ENCODE data around the gene DTYMK.

Gene DTYMK

GRCh38 chr2:241728000-241728399 is 41.4 kb upstream of the DTYMK start:
- Histone ChIP-seq H3K4me3 (ENCODE audit: low read depth in 1 of 5, low read length in 5 of 5) (no peak overlapping the region), H3K27ac (ENCODE audit: low read depth, low read length) (no peak overlapping the region)

GRCh38 chr2:241726459-241726858 is 39.8 kb upstream of the DTYMK start:
- H3K9ac ChIP-seq (ENCODE audit: low read length in 5 of 5), result no peak overlapping the region
- peaks cover 0 to 12% (median 10%) of the 10 kb centered on the region in 5 donors for H3K4me1 ChIP-seq (ENCODE audit: control insufficient read depth in 5 of 5, insufficient read depth in 5 of 5, low read length in 5 of 5)
- no peaks in the 10 kb centered on the region for H3K9me3 ChIP-seq (ENCODE audit: control insufficient read depth in 5 of 5, low read length in 5 of 5)
- no peak overlapping the region for H3K27ac ChIP-seq (ENCODE audit: low read depth, low read length)
- H3K36me3 ChIP-seq (ENCODE audit: control insufficient read depth in 5 of 5, insufficient read depth in 5 of 5, low read length in 5 of 5), result peaks cover 0 to 46% (median 29%) of the 10 kb centered on the region in 5 donors
- H3K27me3 ChIP-seq (ENCODE audit: control insufficient read depth in 5 of 5, insufficient read depth in 4 of 5, low read length in 5 of 5), result no peaks in the 10 kb centered on the region
- no peak overlapping the region for H3K4me3 ChIP-seq (ENCODE audit: low read depth in 1 of 5, low read length in 5 of 5)

More at GRCh38 chr2:241728000-241728399, 41.4 kb upstream of the DTYMK start:
- peaks cover 0 to 12% (median 10%) of the 10 kb centered on the region in 5 donors for H3K4me1 ChIP-seq (ENCODE audit: control insufficient read depth in 5 of 5, insufficient read depth in 5 of 5, low read length in 5 of 5)
- H3K9ac ChIP-seq (ENCODE audit: low read length in 5 of 5), result no peak overlapping the region
- no peaks in the 10 kb centered on the region for H3K27me3 ChIP-seq (ENCODE audit: control insufficient read depth in 5 of 5, insufficient read depth in 4 of 5, low read length in 5 of 5)
- peaks cover 0 to 30% (median 19%) of the 10 kb centered on the region in 5 donors for H3K36me3 ChIP-seq (ENCODE audit: control insufficient read depth in 5 of 5, insufficient read depth in 5 of 5, low read length in 5 of 5)
- H3K9me3 ChIP-seq (ENCODE audit: control insufficient read depth in 5 of 5, low read length in 5 of 5), result no peaks in the 10 kb centered on the region

- no peak overlapping the region for H3K4me3 ChIP-seq (ENCODE audit: low read depth in 1 of 5, low read length in 5 of 5)
- no peaks in the 10 kb centered on the region for H3K27me3 ChIP-seq (ENCODE audit: control insufficient read depth in 5 of 5, insufficient read depth in 4 of 5, low read length in 5 of 5)
- H3K36me3 ChIP-seq (ENCODE audit: control insufficient read depth in 5 of 5, insufficient read depth in 5 of 5, low read length in 5 of 5), result peaks cover 0 to 58% (median 41%) of the 10 kb centered on the region in 5 donors
- H3K27ac ChIP-seq (ENCODE audit: low read depth, low read length), result no peak overlapping the region
- H3K4me1 ChIP-seq (ENCODE audit: control insufficient read depth in 5 of 5, insufficient read depth in 5 of 5, low read length in 5 of 5), result peaks cover 0 to 12% (median 10%) of the 10 kb centered on the region in 5 donors
- H3K9me3 ChIP-seq (ENCODE audit: control insufficient read depth in 5 of 5, low read length in 5 of 5), result no peaks in the 10 kb centered on the region
- no peak overlapping the region for H3K9ac ChIP-seq (ENCODE audit: low read length in 5 of 5)
These were observed 38.6 kb upstream of the DTYMK start for GRCh38 chr2:241724975-241725870.

GRCh38 chr2:241724259-241724974 is 37.8 kb upstream of the DTYMK start:
- H3K27me3 ChIP-seq (ENCODE audit: control insufficient read depth in 5 of 5, insufficient read depth in 4 of 5, low read length in 5 of 5), result no peaks in the 10 kb centered on the region
- H3K36me3 ChIP-seq (ENCODE audit: control insufficient read depth in 5 of 5, insufficient read depth in 5 of 5, low read length in 5 of 5), result peaks cover 0 to 66% (median 49%) of the 10 kb centered on the region in 5 donors
- H3K4me3 ChIP-seq (ENCODE audit: low read depth in 1 of 5, low read length in 5 of 5), result no peak overlapping the region
- H3K9ac ChIP-seq (ENCODE audit: low read length in 5 of 5), result no peak overlapping the region
- peaks cover 0 to 12% (median 10%) of the 10 kb centered on the region in 5 donors for H3K4me1 ChIP-seq (ENCODE audit: control insufficient read depth in 5 of 5, insufficient read depth in 5 of 5, low read length in 5 of 5)
- no peaks in the 10 kb centered on the region for H3K9me3 ChIP-seq (ENCODE audit: control insufficient read depth in 5 of 5, low read length in 5 of 5)
- no peak overlapping the region for H3K27ac ChIP-seq (ENCODE audit: low read depth, low read length)

GRCh38 chr2:241722896-241723454 is 36.4 kb upstream of the DTYMK start:
- no peaks in the 10 kb centered on the region for H3K27me3 ChIP-seq (ENCODE audit: control insufficient read depth in 5 of 5, insufficient read depth in 4 of 5, low read length in 5 of 5)
- no peak overlapping the region for H3K27ac ChIP-seq (ENCODE audit: low read depth, low read length)
- peaks cover 0 to 78% (median 55%) of the 10 kb centered on the region in 5 donors for H3K36me3 ChIP-seq (ENCODE audit: control insufficient read depth in 5 of 5, insufficient read depth in 5 of 5, low read length in 5 of 5)
- H3K9ac ChIP-seq (ENCODE audit: low read length in 5 of 5), result no peak overlapping the region
- no peak overlapping the region for H3K4me3 ChIP-seq (ENCODE audit: low read depth in 1 of 5, low read length in 5 of 5)
- H3K4me1 ChIP-seq (ENCODE audit: control insufficient read depth in 5 of 5, insufficient read depth in 5 of 5, low read length in 5 of 5), result peaks cover 0 to 1% (median 0%) of the 10 kb centered on the region in 5 donors
- H3K9me3 ChIP-seq (ENCODE audit: control insufficient read depth in 5 of 5, low read length in 5 of 5), result no peaks in the 10 kb centered on the region

- Histone ChIP-seq H3K36me3 (ENCODE audit: control insufficient read depth in 5 of 5, insufficient read depth in 5 of 5, low read length in 5 of 5) (peaks cover 0 to 81% (median 55%) of the 10 kb centered on the region in 5 donors), H3K27ac (ENCODE audit: low read depth, low read length) (no peak overlapping the region), H3K9me3 (ENCODE audit: control insufficient read depth in 5 of 5, low read length in 5 of 5) (no peaks in the 10 kb centered on the region), H3K4me1 (ENCODE audit: control insufficient read depth in 5 of 5, insufficient read depth in 5 of 5, low read length in 5 of 5) (no peaks in the 10 kb centered on the region), H3K9ac (ENCODE audit: low read length in 5 of 5) (no peak overlapping the region), H3K4me3 (ENCODE audit: low read depth in 1 of 5, low read length in 5 of 5) (no peak overlapping the region), H3K27me3 (ENCODE audit: control insufficient read depth in 5 of 5, insufficient read depth in 4 of 5, low read length in 5 of 5) (no peaks in the 10 kb centered on the region)
These were observed 35.2 kb upstream of the DTYMK start for GRCh38 chr2:241721852-241722251.

- no peaks in the 10 kb centered on the region for H3K9me3 ChIP-seq (ENCODE audit: control insufficient read depth in 5 of 5, low read length in 5 of 5)
- H3K4me1 ChIP-seq (ENCODE audit: control insufficient read depth in 5 of 5, insufficient read depth in 5 of 5, low read length in 5 of 5), result no peaks in the 10 kb centered on the region
- no peak overlapping the region for H3K27ac ChIP-seq (ENCODE audit: low read depth, low read length)
- H3K4me3 ChIP-seq (ENCODE audit: low read depth in 1 of 5, low read length in 5 of 5), result no peak overlapping the region
- H3K36me3 ChIP-seq (ENCODE audit: control insufficient read depth in 5 of 5, insufficient read depth in 5 of 5, low read length in 5 of 5), result peaks cover 0 to 79% (median 52%) of the 10 kb centered on the region in 5 donors
- no peaks in the 10 kb centered on the region for H3K27me3 ChIP-seq (ENCODE audit: control insufficient read depth in 5 of 5, insufficient read depth in 4 of 5, low read length in 5 of 5)
- H3K9ac ChIP-seq (ENCODE audit: low read length in 5 of 5), result no peak overlapping the region
These were observed 33.9 kb upstream of the DTYMK start for GRCh38 chr2:241720560-241720959.

- Histone ChIP-seq H3K27me3 (ENCODE audit: control insufficient read depth in 5 of 5, insufficient read depth in 4 of 5, low read length in 5 of 5) (no peaks in the 10 kb centered on the region), H3K9ac (ENCODE audit: low read length in 5 of 5) (no peak overlapping the region), H3K27ac (ENCODE audit: low read depth, low read length) (no peak overlapping the region), H3K9me3 (ENCODE audit: control insufficient read depth in 5 of 5, low read length in 5 of 5) (no peaks in the 10 kb centered on the region), H3K4me3 (ENCODE audit: low read depth in 1 of 5, low read length in 5 of 5) (no peak overlapping the region), H3K36me3 (ENCODE audit: control insufficient read depth in 5 of 5, insufficient read depth in 5 of 5, low read length in 5 of 5) (peaks cover 0 to 75% (median 52%) of the 10 kb centered on the region in 5 donors), H3K4me1 (ENCODE audit: control insufficient read depth in 5 of 5, insufficient read depth in 5 of 5, low read length in 5 of 5) (no peaks in the 10 kb centered on the region)
These were observed 33.5 kb upstream of the DTYMK start for GRCh38 chr2:241720099-241720498.

- no peak overlapping the region for H3K4me3 ChIP-seq (ENCODE audit: low read depth in 1 of 5, low read length in 5 of 5)
- no peak overlapping the region for H3K9ac ChIP-seq (ENCODE audit: low read length in 5 of 5)
- H3K27me3 ChIP-seq (ENCODE audit: control insufficient read depth in 5 of 5, insufficient read depth in 4 of 5, low read length in 5 of 5), result no peaks in the 10 kb centered on the region
- H3K9me3 ChIP-seq (ENCODE audit: control insufficient read depth in 5 of 5, low read length in 5 of 5), result no peaks in the 10 kb centered on the region
- no peak overlapping the region for H3K27ac ChIP-seq (ENCODE audit: low read depth, low read length)
- H3K4me1 ChIP-seq (ENCODE audit: control insufficient read depth in 5 of 5, insufficient read depth in 5 of 5, low read length in 5 of 5), result no peaks in the 10 kb centered on the region
- peaks cover 2 to 73% (median 58%) of the 10 kb centered on the region in 5 donors for H3K36me3 ChIP-seq (ENCODE audit: control insufficient read depth in 5 of 5, insufficient read depth in 5 of 5, low read length in 5 of 5)
These were observed 32.5 kb upstream of the DTYMK start for GRCh38 chr2:241719093-241719492.
